ENCODE measurements around the gene INTS3.

DNA sequence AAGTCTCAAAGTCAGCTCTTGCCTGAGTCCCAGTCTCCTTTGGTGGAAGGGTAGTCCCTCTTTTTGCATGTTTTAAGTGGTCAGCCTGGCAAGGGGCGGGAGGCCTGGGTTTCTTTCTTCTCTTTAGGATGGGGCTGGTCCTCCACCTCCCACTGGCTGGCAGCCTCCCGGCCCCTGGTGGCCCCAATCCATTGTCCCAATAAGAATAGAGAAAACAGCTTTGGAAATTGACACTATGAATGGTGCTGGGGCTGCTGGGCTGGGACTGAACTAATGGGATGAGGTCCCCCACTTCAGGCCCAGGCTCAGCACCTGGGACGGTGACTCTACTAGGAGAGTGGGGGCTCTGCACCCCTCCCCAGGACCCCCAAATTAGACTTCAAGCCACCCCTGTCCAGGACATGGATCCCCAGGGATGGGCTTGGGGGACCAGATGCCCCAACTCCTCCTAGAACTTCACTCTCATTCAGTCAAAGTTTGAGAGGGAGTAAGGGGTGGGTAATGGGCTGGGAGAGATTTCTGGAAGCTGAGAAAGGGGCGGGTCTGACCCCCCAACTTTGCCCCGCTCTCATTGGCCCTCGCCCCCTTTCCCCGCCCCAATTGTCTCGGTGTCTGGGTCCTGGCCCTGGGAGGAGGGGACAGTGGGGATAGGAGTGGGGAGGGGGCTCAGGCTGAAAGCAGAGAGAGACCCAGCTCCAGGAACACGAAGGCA is 65.6 kb downstream of the INTS3 start:
- no peak for TF ChIP-seq ZNF274 (IDR thresholded peaks at IDR 0.05; ENCODE audit: borderline replicate concordance, extremely low read depth, low read length)
- no peak for TF ChIP-seq BCL11A (IDR thresholded peaks at IDR 0.05; ENCODE audit: low read depth in 2 of 2, low read length in 2 of 2)
- no peak for TF ChIP-seq BRCA1 (IDR thresholded peaks at IDR 0.05; ENCODE audit: low read depth, low read length)
- no peak for TF ChIP-seq KDM1A (IDR thresholded peaks at IDR 0.05; ENCODE audit: borderline replicate concordance, low read length)
- TF ChIP-seq NRF1 (IDR thresholded peaks at IDR 0.05; ENCODE audit: low read depth, low read length) = no peak
- no peak for TF ChIP-seq EZH2 (IDR thresholded peaks at IDR 0.05; ENCODE audit: low read depth, low read length, severe bottlenecking)
- no peak for TF ChIP-seq RAD21 (IDR thresholded peaks at IDR 0.05 in 1 of 2, conservative IDR thresholded peaks at IDR 0.05 in 1 of 2; ENCODE audit: low read depth in 2 of 2, low read length in 2 of 2)

All from H1 (cell line).